Activated CD8-positive, alpha-beta memory T cell treated with anti-CD3 and anti-CD28 coated beads, Interleukin-2, amount 50 U/mL, for 24 hours (primary cell): ENCODE results near the gene ROR1.
"Not testable (repeated sequence)": the region's sequence is repeated elsewhere in the genome, so short reads cannot be mapped to it uniquely, and the experiment has no call there.

Experiments
- DNase-seq: peaks from one replicate; pipeline ENCODE4 v3.0.0-alpha.2; 2020; ENCODE audit errors: extremely low read depth

The ROR1 gene

GRCh38 chr1:64182207-64182606 lies 408.4 kb downstream of the ROR1 start:
- no peak for DNase-seq

GRCh38 chr1:64183395-64184002 lies 409.7 kb downstream of the ROR1 start:
- no peak for DNase-seq

GRCh38 chr1:64184003-64184440 lies 410.2 kb downstream of the ROR1 start:
- DNase-seq, result no peak

GRCh38 chr1:64186138-64186897 lies 412.5 kb downstream of the ROR1 start:
- no peak for DNase-seq

- no peak for DNase-seq
These were observed 413.1 kb downstream of the ROR1 start for GRCh38 chr1:64186898-64187280.

DNA sequence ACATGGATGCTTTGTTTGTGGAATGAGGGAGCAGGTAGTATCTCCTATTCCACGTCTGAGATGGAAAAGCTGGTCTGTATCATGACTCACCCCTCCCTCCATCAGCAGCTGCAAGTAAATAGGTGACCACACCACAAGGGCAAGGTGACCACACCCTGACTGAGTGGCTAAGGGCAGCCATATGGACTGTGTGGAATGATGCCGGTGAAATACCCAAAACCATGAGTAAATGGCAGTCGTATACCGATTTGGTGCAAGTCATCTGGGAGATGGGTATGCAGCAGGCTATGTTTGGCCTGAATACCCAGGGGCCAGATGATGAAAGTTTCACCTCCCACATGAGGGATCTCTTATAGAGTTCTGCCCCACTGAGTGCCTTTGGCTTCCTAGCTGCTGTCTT lies 413.8 kb downstream of the ROR1 start:
- DNase-seq, result no peak

GRCh38 chr1:64192290-64192689 lies 418.5 kb downstream of the ROR1 start:
- no peak for DNase-seq

GRCh38 chr1:64194168-64195080 lies 420.6 kb downstream of the ROR1 start:
- DNase-seq, result no peak

GRCh38 chr1:64195081-64195395 lies 421.2 kb downstream of the ROR1 start:
- DNase-seq, result no peak

DNA sequence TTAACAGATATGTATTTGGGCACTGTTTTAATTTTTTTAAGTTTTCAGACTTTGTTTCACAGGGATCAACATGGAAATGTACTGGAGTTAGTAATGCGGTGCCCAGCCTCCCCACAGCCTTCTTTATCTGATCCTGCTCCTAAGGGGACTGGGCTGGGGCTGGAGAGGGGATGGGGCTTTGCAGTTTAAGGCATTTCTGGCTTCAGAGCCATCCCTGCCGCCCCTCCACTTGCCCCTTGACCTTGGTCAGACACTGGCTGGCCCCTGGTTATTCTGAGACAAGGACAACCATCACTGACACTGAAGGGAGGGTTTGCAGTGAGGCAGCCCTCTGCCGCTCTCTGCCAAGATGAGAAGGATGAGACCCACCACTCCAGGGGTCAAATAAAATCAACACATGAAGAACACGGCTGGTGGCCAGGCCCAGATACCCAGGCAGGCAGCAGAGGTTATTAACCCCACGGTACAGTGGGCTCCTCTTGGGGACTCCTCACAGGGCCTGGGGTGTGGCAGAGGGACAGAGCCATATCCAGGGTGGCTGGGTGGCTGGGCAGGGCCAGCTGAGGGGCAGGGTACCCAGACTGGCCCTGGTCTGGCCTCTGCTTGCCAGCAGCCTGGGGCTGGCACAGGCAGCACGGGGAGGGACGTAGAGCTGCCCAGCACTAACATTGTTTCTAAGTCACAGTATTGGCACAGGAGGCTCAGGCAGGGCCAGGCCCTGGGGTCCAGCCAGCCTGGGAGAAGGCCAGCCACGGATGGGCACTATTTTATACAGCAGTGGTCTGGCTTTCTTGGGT lies 422.5 kb downstream of the ROR1 start:
- no peak for DNase-seq

DNA sequence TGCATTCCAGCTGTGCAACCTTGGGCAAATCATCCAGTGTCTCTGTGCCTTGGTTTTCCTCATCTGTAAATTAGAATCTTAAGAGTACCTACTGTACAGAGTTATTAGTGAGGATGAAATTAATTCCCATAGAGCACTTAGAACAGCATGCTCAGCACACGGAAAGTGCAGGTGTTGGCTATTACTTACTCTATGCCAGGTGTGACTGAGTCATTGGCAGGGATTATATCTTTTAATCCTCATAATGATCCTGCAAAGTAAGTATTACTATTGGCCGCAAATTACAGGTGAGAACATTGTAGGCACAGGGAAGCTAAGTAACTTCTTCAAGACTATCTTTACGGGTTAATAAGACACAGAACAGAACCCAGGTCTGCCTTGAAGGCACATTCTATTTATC lies 423.3 kb downstream of the ROR1 start:
- no peak for DNase-seq

DNA sequence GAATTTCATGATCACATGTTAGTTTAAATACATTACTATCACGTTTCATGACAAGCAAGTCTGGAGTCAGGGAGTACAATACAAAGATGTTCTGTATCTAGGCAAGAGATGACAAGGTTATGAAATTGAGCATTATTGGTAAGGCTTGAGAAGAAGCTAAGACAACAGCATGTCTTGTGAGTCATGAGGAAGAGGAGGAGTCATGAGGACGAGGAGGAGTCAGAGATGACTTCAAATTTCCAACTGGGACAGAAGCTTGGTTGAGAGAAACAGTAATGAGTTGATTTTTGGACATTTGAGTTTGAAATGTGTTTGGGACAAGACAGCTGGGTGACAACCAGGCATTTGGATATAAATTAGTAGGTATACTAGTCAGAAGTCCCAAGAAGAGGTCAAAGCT lies 425.3 kb downstream of the ROR1 start:
- no peak for DNase-seq

DNA sequence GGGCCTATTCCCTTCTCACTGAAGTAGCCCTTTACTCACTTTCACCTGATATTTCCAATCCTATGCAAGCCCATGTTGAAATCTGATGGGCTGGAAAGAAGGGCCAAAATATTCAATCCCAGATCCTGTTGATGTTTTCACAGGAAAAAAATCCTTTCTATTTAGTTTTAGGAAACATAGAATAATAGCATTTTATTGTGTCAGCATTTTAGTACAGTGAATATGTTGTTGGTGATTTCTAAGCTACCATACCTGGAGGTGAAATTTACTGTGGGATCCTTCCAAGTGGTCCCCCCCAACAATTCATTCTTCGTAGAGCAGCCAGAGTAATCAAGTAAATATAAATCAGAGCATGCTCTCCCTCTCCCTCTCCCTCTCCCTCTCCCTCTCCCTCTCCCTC lies 426.2 kb downstream of the ROR1 start:
- DNase-seq, result no peak

DNA sequence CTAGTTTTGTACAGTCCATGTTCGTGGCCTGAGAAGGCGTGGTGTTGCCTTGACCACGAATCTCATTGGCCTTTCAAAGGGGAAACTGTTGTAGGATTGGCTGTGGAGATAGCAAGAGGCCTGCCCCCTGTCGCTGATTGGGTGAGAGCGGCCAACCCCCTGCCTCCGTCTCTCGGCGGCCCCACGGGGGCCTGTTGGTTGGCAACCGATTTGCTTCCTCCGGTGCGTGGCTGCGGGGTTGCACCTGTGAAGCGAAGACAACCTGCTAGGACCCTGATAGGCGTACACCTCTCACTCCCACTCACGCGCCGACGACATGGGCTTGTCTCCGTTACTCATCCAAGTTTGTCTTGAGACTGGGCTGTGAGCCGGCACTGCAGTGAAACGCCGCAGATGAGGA lies 429.6 kb downstream of the ROR1 start, which contains the start of gene UBE2U:
Gene UBE2U (plus strand): TSS at position 204 of the 400 bp plus-strand sequence. CDS start 428 bp downstream, outside the sequence.
- DNase-seq, result no peak

DNA sequence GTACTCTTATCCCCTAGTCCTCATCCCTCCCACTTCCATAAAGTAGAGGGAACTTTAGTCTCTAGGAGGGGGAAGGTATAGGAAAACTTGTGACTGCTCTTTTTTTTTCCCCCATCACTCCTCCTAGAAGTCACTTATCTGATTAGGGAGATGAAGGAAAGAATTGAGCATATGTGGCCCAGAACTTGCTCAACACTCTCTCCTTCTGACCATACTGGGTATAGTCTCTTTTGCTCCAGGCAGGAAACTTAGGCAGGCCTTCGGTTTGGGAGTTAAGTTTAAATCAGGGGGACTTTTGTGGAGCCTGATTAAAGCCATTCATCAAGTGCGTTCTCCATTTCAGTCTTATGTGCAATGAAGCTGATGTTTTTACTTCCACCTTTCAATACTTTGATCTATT lies 435.4 kb downstream of the ROR1 start:
- no peak for DNase-seq

DNA sequence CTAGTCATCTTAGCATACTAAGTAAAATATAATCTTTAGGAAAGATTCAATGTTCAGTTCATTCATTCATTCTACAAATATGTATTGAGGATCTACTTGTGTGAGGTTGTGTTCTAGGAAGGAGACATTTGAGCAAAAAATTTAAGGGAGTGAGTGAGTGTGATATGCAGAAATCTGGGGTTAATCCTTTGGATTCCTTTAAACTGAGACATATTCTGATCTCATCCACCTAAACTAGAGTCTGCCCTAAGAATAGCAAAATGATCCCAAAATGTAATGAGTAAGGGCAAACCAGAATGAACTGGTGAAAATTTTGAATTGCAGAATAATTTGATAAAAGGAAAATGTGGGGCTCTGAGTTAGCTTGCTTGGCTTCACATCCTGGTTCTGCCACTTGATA lies 438.2 kb downstream of the ROR1 start:
- no peak for DNase-seq

DNA sequence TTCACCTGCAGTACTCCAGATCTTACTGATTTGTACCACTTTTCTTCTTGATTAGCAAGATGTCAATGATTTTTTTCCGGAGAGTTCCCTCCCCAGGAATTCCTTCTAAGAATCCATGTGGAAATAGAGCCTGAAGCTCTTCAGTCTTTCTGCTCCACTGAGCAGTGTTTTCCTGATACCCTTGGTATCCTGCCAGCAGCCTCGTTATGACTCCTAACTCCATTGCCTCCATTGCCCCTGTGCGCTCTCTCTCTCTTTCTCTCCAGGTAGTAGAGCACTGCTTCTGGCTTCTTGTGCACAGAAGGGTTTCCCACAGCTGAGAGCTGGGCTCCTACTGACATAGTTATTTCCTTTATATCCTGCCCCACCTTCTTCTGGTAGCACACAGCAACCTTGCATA lies 441.8 kb downstream of the ROR1 start:
- DNase-seq, result no peak

GRCh38 chr1:64220241-64220640 lies 446.4 kb downstream of the ROR1 start:
- no peak for DNase-seq

DNA sequence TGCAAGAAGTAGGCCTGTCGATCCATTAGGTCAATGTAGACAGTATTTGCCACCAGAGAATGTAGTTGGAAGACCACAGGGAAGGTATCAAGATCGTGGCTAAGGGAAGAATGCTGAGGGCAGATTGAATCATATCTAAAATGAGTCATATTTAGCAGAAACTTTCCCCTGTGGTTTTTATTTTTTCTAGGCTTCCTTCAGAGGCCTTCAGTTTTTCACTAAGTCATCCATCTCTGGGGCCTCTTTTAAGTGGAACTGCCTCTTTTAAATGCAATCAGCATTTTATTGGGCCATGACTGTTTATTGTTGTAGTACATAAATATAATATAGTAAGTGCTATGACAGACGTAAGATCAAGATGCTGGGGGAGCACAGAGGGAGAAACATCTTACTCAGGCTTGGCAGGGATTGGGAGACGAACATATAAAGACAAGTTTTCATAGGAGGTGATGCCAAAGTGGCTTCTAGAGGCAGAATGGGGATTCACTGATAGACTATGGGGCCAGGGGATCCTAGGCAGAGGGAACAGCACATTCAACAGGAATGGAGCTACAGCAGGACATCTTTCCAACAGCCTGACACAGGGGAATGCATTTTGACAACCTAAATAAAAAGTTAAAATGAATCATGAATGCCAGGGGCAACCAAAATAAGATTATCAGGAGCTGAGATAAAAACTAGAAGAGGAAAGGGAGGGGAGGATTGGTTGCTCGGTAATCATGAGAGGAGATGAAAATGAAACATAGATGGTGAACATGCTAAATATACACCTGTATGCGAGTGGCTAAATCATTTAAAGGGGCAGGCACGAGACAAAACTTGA lies 449.7 kb downstream of the ROR1 start:
- no peak for DNase-seq

GRCh38 chr1:64224236-64224635 lies 450.4 kb downstream of the ROR1 start:
- DNase-seq, result not testable (repeated sequence)
